H1 (cell line): ENCODE data around the gene VPS18. TPM values are rescaled to one million over a fixed set of nuclear protein-coding genes. Genes with fewer than 3 reads are reported as not detected.

Experiments used
- CTCF ChIA-PET: fragments of 300-600 bp; sonication (Branson Sonifier 250); formaldehyde crosslinking; loops from one replicate; lab custom pipeline; 2021; ENCODE audit not compliant: partially characterized antibody; lab: Charles Lee
- POLR2A ChIA-PET: fragments of 300-600 bp; sonication (Branson Sonifier 250); formaldehyde crosslinking; loops from one replicate; lab custom pipeline; 2021; ENCODE audit warnings: inconsistent platforms; ENCODE audit not compliant: partially characterized antibody; lab: Charles Lee
- DNase-seq, 2 experiments: peaks; one replicate each; pipeline versions ENCODE4 v3.0.0 to v3.0.0-alpha.2; 2010 to 2022; ENCODE audit warnings: low spot score in 2 of 2, low read depth in 1 of 2, mixed read lengths in 1 of 2
- FAIRE-seq: peaks from 2 replicates; lab custom pipeline; 2011; peaks lifted over from hg19 to GRCh38; lab: Jason Lieb, UNC
- H2AFZ ChIP-seq: 2 replicates; pipeline ENCODE4 v1.8.1; 2012; ENCODE audit warnings: low read length, inconsistent platforms
- H2AK5ac ChIP-seq: 2 replicates; pipeline ENCODE4 v1.6.1; 2013; ENCODE audit warnings: low read depth, low read length
- H2BK120ac ChIP-seq: replicated peaks from 2 replicates; pipeline ENCODE3; 2013; ENCODE audit warnings: low read depth, low read length, inconsistent platforms
- H2BK12ac ChIP-seq: 2 replicates; pipeline ENCODE4 v1.6.1; 2013; ENCODE audit warnings: low read depth, low read length
- H2BK15ac ChIP-seq: 2 replicates; pipeline ENCODE4 v1.6.1; 2013; ENCODE audit warnings: low read length
- H2BK20ac ChIP-seq: 2 replicates; pipeline ENCODE4 v1.6.1; 2013; ENCODE audit warnings: low read length
- H2BK5ac ChIP-seq: 2 replicates; pipeline ENCODE4 v1.6.1; 2013; ENCODE audit warnings: low read depth, low read length
- H3K14ac ChIP-seq: 2 replicates; pipeline ENCODE4 v1.6.1; 2013; ENCODE audit warnings: inconsistent platforms; ENCODE audit not compliant: insufficient read length
- H3K18ac ChIP-seq: 2 replicates; pipeline ENCODE4 v1.6.1; 2013; ENCODE audit warnings: low read length; ENCODE audit errors: extremely low read depth
- H3K23ac ChIP-seq: 2 replicates; pipeline ENCODE4 v1.6.1; 2013; ENCODE audit warnings: inconsistent platforms; ENCODE audit not compliant: insufficient read length
- H3K23me2 ChIP-seq: 2 replicates; pipeline ENCODE4 v1.6.1; 2013; ENCODE audit warnings: low read depth, low read length
- H3K27ac ChIP-seq: 2 replicates; pipeline ENCODE4 v1.6.1; 2011; ENCODE audit warnings: low read depth, low read length, inconsistent platforms
- H3K27me3 ChIP-seq, 4 experiments: replicated peaks in 1 of 4; 1 replicate in 1 of 4; 2 replicates in 3 of 4; pipeline versions ENCODE4 v1.6.1 to v1.8.1; 2011 to 2013; ENCODE audit warnings: low read length in 3 of 4, mild to moderate bottlenecking in 3 of 4, inconsistent platforms in 2 of 4, mixed read lengths in 2 of 4, moderate library complexity in 1 of 4; ENCODE audit not compliant: control insufficient read depth in 3 of 4, insufficient read depth in 3 of 4; ENCODE audit errors: extremely low read depth in 1 of 4
- H3K36me3 ChIP-seq, 4 experiments: 2 replicates each; pipeline versions ENCODE4 v1.6.1 to v1.8.1; 2011 to 2013; ENCODE audit warnings: mild to moderate bottlenecking in 4 of 4, low read length in 3 of 4, moderate library complexity in 2 of 4, control low read depth in 1 of 4, inconsistent platforms in 1 of 4; ENCODE audit not compliant: insufficient read depth in 4 of 4, control insufficient read depth in 2 of 4
- H3K4ac ChIP-seq: replicated peaks from 2 replicates; pipeline ENCODE3; 2013; ENCODE audit warnings: low read length, low read depth, mixed read lengths, inconsistent platforms; ENCODE audit not compliant: insufficient read length
- H3K4me1 ChIP-seq, 4 experiments: replicated peaks in 1 of 4; 1 replicate in 1 of 4; 2 replicates in 3 of 4; pipeline versions ENCODE4 v1.6.1 to v1.8.1; 2011 to 2013; ENCODE audit warnings: low read length in 3 of 4, inconsistent platforms in 2 of 4, mixed read lengths in 1 of 4; ENCODE audit not compliant: insufficient read depth in 4 of 4, control insufficient read depth in 3 of 4
- H3K4me2 ChIP-seq, 2 experiments: 2 replicates each; pipeline versions ENCODE4 v1.6.1 to v1.8.1; 2011 to 2013; ENCODE audit warnings: low read depth in 2 of 2, low read length in 2 of 2, control low read depth in 1 of 2, inconsistent platforms in 1 of 2, mild to moderate bottlenecking in 1 of 2; ENCODE audit not compliant: insufficient read depth in 1 of 2
- H3K4me3 ChIP-seq, 4 experiments: fragments of 200-600, 300-600 bp in 1 of 4; sonication (generic), shearing (Covaris generic), sonication (Bioruptor Twin) in 1 of 4; 2 replicates each; pipeline versions ENCODE4 v1.5.1 to v1.8.1; 2011 to 2016; ENCODE audit warnings: low read length in 4 of 4, low read depth in 3 of 4, control low read depth in 2 of 4, inconsistent platforms in 2 of 4, mild to moderate bottlenecking in 2 of 4, mixed read lengths in 1 of 4, moderate library complexity in 1 of 4; ENCODE audit not compliant: insufficient read depth in 2 of 4; ENCODE audit errors: extremely low read depth in 1 of 4
- H3K56ac ChIP-seq: replicated peaks from 2 replicates; pipeline ENCODE3; 2013; ENCODE audit warnings: low read depth, mild to moderate bottlenecking, mixed read lengths, low read length, inconsistent platforms; ENCODE audit not compliant: insufficient read length
- H3K79me1 ChIP-seq: 2 replicates; pipeline ENCODE4 v1.6.1; 2013; ENCODE audit warnings: low read depth, low read length, control low read depth
- H3K79me2 ChIP-seq, 2 experiments: 2 replicates each; pipeline versions ENCODE4 v1.6.1 to v1.8.1; 2012 to 2013; ENCODE audit warnings: low read length in 2 of 2, mild to moderate bottlenecking in 2 of 2, inconsistent platforms in 1 of 2; ENCODE audit not compliant: insufficient read depth in 2 of 2, control insufficient read depth in 1 of 2
- H3K9ac ChIP-seq, 4 experiments: replicated peaks in 1 of 4; 1 replicate in 1 of 4; 2 replicates in 3 of 4; pipeline versions ENCODE4 v1.6.1 to v1.8.1; 2011 to 2013; ENCODE audit warnings: low read depth in 3 of 4, low read length in 3 of 4, control low read depth in 2 of 4, mild to moderate bottlenecking in 2 of 4, moderate library complexity in 2 of 4, inconsistent platforms in 1 of 4; ENCODE audit errors: extremely low read depth in 1 of 4
- H3K9me3 ChIP-seq, 2 experiments: 2 replicates each; pipeline versions ENCODE4 v1.6.1 to v1.8.1; 2012 to 2013; ENCODE audit warnings: mild to moderate bottlenecking in 2 of 2, moderate library complexity in 2 of 2, control low read depth in 1 of 2, inconsistent platforms in 1 of 2, low read depth in 1 of 2, low read length in 1 of 2, mixed read lengths in 1 of 2; ENCODE audit not compliant: insufficient read depth in 2 of 2
- H4K20me1 ChIP-seq, 2 experiments: replicated peaks in 1 of 2; 2 replicates each; pipeline versions ENCODE3 to v1.8.1; 2011 to 2013; ENCODE audit warnings: inconsistent platforms in 2 of 2, low read length in 2 of 2, mild to moderate bottlenecking in 1 of 2; ENCODE audit not compliant: insufficient read depth in 2 of 2, control insufficient read depth in 1 of 2
- H4K5ac ChIP-seq: 2 replicates; pipeline ENCODE4 v1.6.1; 2013; ENCODE audit warnings: low read length, low read depth, mixed read lengths, inconsistent platforms; ENCODE audit not compliant: insufficient read length
- H4K8ac ChIP-seq: 2 replicates; pipeline ENCODE4 v1.8.0; 2013; ENCODE audit warnings: mild to moderate bottlenecking, moderate library complexity, low read length, inconsistent platforms; ENCODE audit not compliant: insufficient read depth; ENCODE audit errors: extremely low read depth
- H4K91ac ChIP-seq: replicated peaks from 2 replicates; pipeline ENCODE3; 2013; ENCODE audit warnings: low read length, mixed read lengths, inconsistent platforms; ENCODE audit not compliant: insufficient read length
- MAFK ChIP-seq: IDR thresholded peaks from 2 replicates; pipeline ENCODE4 v1.6.1; 2012; ENCODE audit warnings: low read depth, mild to moderate bottlenecking, improper control_type of control experiment, low read length
- NANOG ChIP-seq: IDR thresholded peaks from 2 replicates; pipeline ENCODE4 v1.6.1; 2011; ENCODE audit warnings: low read length, low read depth, mild to moderate bottlenecking, inconsistent platforms; ENCODE audit not compliant: insufficient read depth, poor library complexity, severe bottlenecking
- RNF2 ChIP-seq: fragments of 200-900, 300-1000 bp; sonication (generic); IDR thresholded peaks from 2 replicates; pipeline ENCODE4 v1.7.1; 2016; ENCODE audit warnings: borderline replicate concordance, low read depth, mild to moderate bottlenecking, antibody characterized with exemption, low read length; ENCODE audit not compliant: poor library complexity, severe bottlenecking; ENCODE audit errors: missing control alignments
- SIN3A ChIP-seq, 2 experiments: IDR thresholded peaks in 1 of 2; conservative IDR thresholded peaks in 1 of 2; 2 replicates each; pipeline ENCODE4 v1.6.1; 2011 to 2012; ENCODE audit warnings: low read length in 2 of 2, improper control_type of control experiment in 1 of 2, low read depth in 1 of 2, mild to moderate bottlenecking in 1 of 2
- SUZ12 ChIP-seq: fragments of 200-600 bp; sonication (generic); IDR thresholded peaks from 2 replicates; pipeline ENCODE4 v1.6.1; 2012; ENCODE audit warnings: mild to moderate bottlenecking, inconsistent platforms, low read length, moderate library complexity, mixed read lengths
- WGBS, 2 experiments: shearing (Covaris generic) in 1 of 2; methylation state at CpG; one replicate each; pipeline versions ENCODE4 v1.1.6 to v1.1.7; 2013 to 2015; ENCODE audit warnings: low lambda C conversion rate in 2 of 2, mixed read lengths in 2 of 2, inconsistent platforms in 1 of 2, low coverage in 1 of 2, missing lambda C conversion rate in 1 of 2; ENCODE audit not compliant: insufficient replicate concordance in 2 of 2, insufficient coverage in 1 of 2, insufficient read length in 1 of 2; ENCODE audit errors: extremely low coverage in 1 of 2, missing lambda C conversion rate in 1 of 2; 5-methylcytosine and 5-hydroxymethylcytosine counted together
- polyA plus RNA-seq, 7 experiments: library from polyadenylated mRNA; depleted of rRNA in 3 of 7; stranded (reverse) in 5 of 7; unstranded in 2 of 7; fragments of >200 nt in 5 of 7; fragments of 200-250 nt in 2 of 7; gene quantifications; 1 replicate in 5 of 7; 2 replicates in 1 of 7; 4 replicates in 1 of 7; pipeline versions ENCODE4 v1.2.1 to v1.2.3, GENCODE V29; 2011 to 2013; ENCODE audit warnings: missing spikeins in 2 of 7, mixed read lengths in 2 of 7
- total RNA-seq: library from RNA; stranded (reverse); fragmentation: NEBNext Ultra II Directional; extraction: Animal tissue kit (Norgen Biotek cat#: 25700); gene quantifications from 2 replicates; pipeline ENCODE4 v1.2.1, GENCODE V29; 2021
- TF ChIP-seq, protein P1 (sequence below), 3 experiments: IDR thresholded peaks; 1 replicate in 2 of 3; 2 replicates in 1 of 3; pipeline versions ENCODE4 v1.5.1 to v1.6.1; 2011; ENCODE audit warnings: low read length in 3 of 3, mild to moderate bottlenecking in 3 of 3, inconsistent platforms in 2 of 3, low read depth in 1 of 3, moderate library complexity in 1 of 3; ENCODE audit not compliant: insufficient read depth in 1 of 3; ENCODE audit errors: control extremely low read depth in 1 of 3

The VPS18 gene
- total and polyA plus RNA-seq, 2 of the 8 experiments (the other 6 are each of a cell fraction or from before 2014, with no cell fraction given) = 28.9 to 32.7 TPM

- peak overlapping the region; percentile 16 to 71 (median 29) for H3K4me3 ChIP-seq
- H3K4me1 ChIP-seq = peaks cover 3 to 34% (median 19%) of the 10 kb centered on the region in 4 experiments
- H3K56ac ChIP-seq = no peak overlapping the region
- H2AFZ ChIP-seq = peak overlapping the region; percentile 43; the same call in 1 of the 2 replicates
- H2BK15ac ChIP-seq = no peak overlapping the region
- FAIRE-seq (no peak), DNase-seq (peak in 1 of 2 experiments; percentile 81)
- peaks cover 29% of the 10 kb centered on the region; the same call in 1 of the 2 replicates for H3K23me2 ChIP-seq
- no peak overlapping the region for H3K9ac ChIP-seq
- H3K18ac ChIP-seq = peak overlapping the region; percentile 60
- peaks cover 67 to 97% (median 91%) of the 10 kb centered on the region in 4 experiments for H3K27me3 ChIP-seq
- H3K23ac ChIP-seq = no peak overlapping the region
- no peaks in the 10 kb centered on the region for H3K79me1 ChIP-seq
- H3K27ac ChIP-seq = no peak overlapping the region
- H2BK5ac ChIP-seq = no peak overlapping the region
- no peak overlapping the region for H2BK120ac ChIP-seq
- H4K5ac ChIP-seq = no peak overlapping the region
- peak overlapping the region; percentile 35 for H4K8ac ChIP-seq
- H3K9me3 ChIP-seq = no peaks in the 10 kb centered on the region
- H2BK12ac ChIP-seq = peak overlapping the region; percentile 72; the same call in 1 of the 2 replicates
- 2% methylated on average over 58 of the region's 61 CpGs; no CpG with 5 or more reads in 1 of the 2 experiments for WGBS, 2 experiments
- H4K91ac ChIP-seq = no peak overlapping the region
- H3K4ac ChIP-seq = no peak overlapping the region
- no peak overlapping the region for H3K14ac ChIP-seq
- peaks cover 0 to 18% of the 10 kb centered on the region in 2 experiments for H4K20me1 ChIP-seq
- no peaks in the 10 kb centered on the region for H3K79me2 ChIP-seq
- H3K4me2 ChIP-seq = peak overlapping the region; percentile 87 to 97
- no peak overlapping the region for H2AK5ac ChIP-seq
- ChIA-PET CTCF (interaction anchor here (0.6 to 33.1 kb wide), 6 partner anchors 1 to 268 kb away, joined by 3 to 619 read pairs (median 296); partner anchors contain the start of genes CHAC1, DLL4 and VPS18), POLR2A (interaction anchor here (0.8 to 43.8 kb wide), 6 partner anchors 8 to 96 kb away, joined by 3 to 1505 read pairs (median 38); partner anchors contain the start of gene CHAC1)
- H2BK20ac ChIP-seq = no peak overlapping the region
- H3K36me3 ChIP-seq = no peaks in the 10 kb centered on the region
- peak; percentile 60 for TF ChIP-seq RNF2
- TF ChIP-seq SIN3A (conservative IDR thresholded peaks at IDR 0.05 in 1 of 2, IDR thresholded peaks at IDR 0.05 in 1 of 2; ENCODE audit: low read depth in 1 of 2, low read length in 2 of 2) = peak in 1 of 2 experiments; percentile 31; a peak in 1 of 4 replicates
- peak; percentile 9 for TF ChIP-seq NANOG
- peak; percentile 13; the same call in 1 of the 2 replicates for TF ChIP-seq SUZ12
- peak; percentile 2; the same call in 1 of the 2 replicates for TF ChIP-seq MAFK
- TF ChIP-seq, protein P1, sequence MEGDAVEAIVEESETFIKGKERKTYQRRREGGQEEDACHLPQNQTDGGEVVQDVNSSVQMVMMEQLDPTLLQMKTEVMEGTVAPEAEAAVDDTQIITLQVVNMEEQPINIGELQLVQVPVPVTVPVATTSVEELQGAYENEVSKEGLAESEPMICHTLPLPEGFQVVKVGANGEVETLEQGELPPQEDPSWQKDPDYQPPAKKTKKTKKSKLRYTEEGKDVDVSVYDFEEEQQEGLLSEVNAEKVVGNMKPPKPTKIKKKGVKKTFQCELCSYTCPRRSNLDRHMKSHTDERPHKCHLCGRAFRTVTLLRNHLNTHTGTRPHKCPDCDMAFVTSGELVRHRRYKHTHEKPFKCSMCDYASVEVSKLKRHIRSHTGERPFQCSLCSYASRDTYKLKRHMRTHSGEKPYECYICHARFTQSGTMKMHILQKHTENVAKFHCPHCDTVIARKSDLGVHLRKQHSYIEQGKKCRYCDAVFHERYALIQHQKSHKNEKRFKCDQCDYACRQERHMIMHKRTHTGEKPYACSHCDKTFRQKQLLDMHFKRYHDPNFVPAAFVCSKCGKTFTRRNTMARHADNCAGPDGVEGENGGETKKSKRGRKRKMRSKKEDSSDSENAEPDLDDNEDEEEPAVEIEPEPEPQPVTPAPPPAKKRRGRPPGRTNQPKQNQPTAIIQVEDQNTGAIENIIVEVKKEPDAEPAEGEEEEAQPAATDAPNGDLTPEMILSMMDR (IDR thresholded peaks at IDR 0.05; ENCODE audit: control extremely low read depth in 1 of 3, insufficient read depth in 1 of 3, low read depth in 1 of 3, low read length in 3 of 3) = peak in 1 of 3 experiments; percentile 9; a peak in 1 of 4 replicates
Observed at GRCh38 chr15:40925863-40926658, 31.8 kb downstream of the VPS18 start.
